Liver (tissue), 3 donors: ENCODE measurements around the gene TRIM65.
"Not testable (repeated sequence)": the region's sequence is repeated elsewhere in the genome, so short reads cannot be mapped to it uniquely, and the experiment has no call there.

Experiments
- CTCF ChIP-seq: fragments of 150-350 bp; IDR thresholded peaks from 2 replicates; pipeline ENCODE4 v1.5.1; 2017; ENCODE audit warnings: improper control_type of control experiment, low read depth, low read length; ENCODE audit not compliant: missing input control
- TAF1 ChIP-seq: conservative IDR thresholded peaks from 2 replicates; pipeline ENCODE4 v1.6.1; 2016; ENCODE audit warnings: antibody characterized with exemption, mild to moderate bottlenecking
- donor health status: healthy.
- donor health status: healthy.

- not testable (repeated sequence) for TF ChIP-seq TAF1, CTCF
These were observed 45.1 kb downstream of the TRIM65 start for GRCh38 chr17:75851693-75851991.
